K562 (cell line): ENCODE data around the gene RMND5B. TPM values are rescaled to one million over a fixed set of nuclear protein-coding genes. Genes with fewer than 3 reads are reported as not detected.

Experiments
- DDX20 ChIP-seq: fragments of 450-650 bp; IDR thresholded peaks from 2 replicates; pipeline ENCODE4 v1.6.1; 2016; ENCODE audit warnings: missing genetic modification characterization, low read depth, mild to moderate bottlenecking, missing compliant biosample characterization, moderate library complexity
- MEIS2 ChIP-seq: fragments of 450-650 bp; IDR thresholded peaks from 2 replicates; pipeline ENCODE4 v1.6.1; 2014; ENCODE audit warnings: mild to moderate bottlenecking; ENCODE audit not compliant: partially characterized antibody
- PML ChIP-seq: IDR thresholded peaks from 2 replicates; pipeline ENCODE4 v1.6.1; 2012; ENCODE audit warnings: low read length, inconsistent platforms
- PRMT5 ChIP-seq: sonication (generic); formaldehyde crosslinking; IDR thresholded peaks from 2 replicates; pipeline ENCODE4 v1.5.0; 2020; ENCODE audit warnings: missing genetic modification reagents
- RAD21 ChIP-seq, 2 experiments: fragments of 250-450 bp in 1 of 2; fragments of 450-650 bp in 1 of 2; sonication (Bioruptor Pico) in 1 of 2; formaldehyde crosslinking in 1 of 2; IDR thresholded peaks in 1 of 2; conservative IDR thresholded peaks in 1 of 2; 2 replicates each; pipeline versions ENCODE4 v1.4.0 to v1.8.0; 2020 to 2022; ENCODE audit warnings: mild to moderate bottlenecking in 2 of 2, moderate library complexity in 1 of 2
- SNRNP70 ChIP-seq: fragments of 200-400 bp; formaldehyde crosslinking; optimal IDR thresholded peaks from 2 replicates; pipeline ENCODE3; 2017; ENCODE audit warnings: low read depth, low read length
- STAG1 ChIP-seq: sonication (generic); formaldehyde crosslinking; IDR thresholded peaks from 2 replicates; pipeline ENCODE4 v1.5.0; 2020; ENCODE audit warnings: missing genetic modification reagents, borderline replicate concordance
- TEAD2 ChIP-seq: fragments of 450-650 bp; IDR thresholded peaks from 2 replicates; pipeline ENCODE4 v1.6.1; 2016; ENCODE audit warnings: missing genetic modification characterization, control low read depth, missing compliant biosample characterization
- ZBTB7A ChIP-seq: IDR thresholded peaks from 2 replicates; pipeline ENCODE4 v1.6.1; 2011; ENCODE audit warnings: low read depth, mild to moderate bottlenecking, low read length, moderate library complexity, borderline replicate concordance; ENCODE audit not compliant: control insufficient read depth
- ZNF583 ChIP-seq: fragments of 250-450 bp; sonication (Bioruptor Pico); IDR thresholded peaks from 2 replicates; pipeline ENCODE4 v1.4.0; 2020
- ZNF766 ChIP-seq: fragments of 200-800 bp; sonication (Bioruptor generic); conservative IDR thresholded peaks from 2 replicates; pipeline ENCODE4 v1.6.1; 2016; ENCODE audit warnings: missing genetic modification characterization, missing compliant biosample characterization
- polyA plus RNA-seq, 8 experiments: library from polyadenylated mRNA; depleted of rRNA in 4 of 8; stranded (reverse) in 5 of 8; unstranded in 3 of 8; fragments of >200 nt; fragmentation: Nextera tagmentation in 2 of 8; fragmentation: Illumina TruSeq in 1 of 8; extraction: Ambion mirVana in 2 of 8; extraction: Trizol in 1 of 8; gene quantifications; 2 replicates each; pipeline versions ENCODE4 v1.2.1 to v1.2.3, GENCODE V29; 2011 to 2014; ENCODE audit warnings: inconsistent platforms in 1 of 8, missing spikeins in 1 of 8
- total RNA-seq, 7 experiments: library from RNA; depleted of rRNA in 6 of 7; stranded (reverse); fragments of >200 nt in 6 of 7; fragmentation: Illumina TruSeq in 2 of 7; extraction: Trizol in 2 of 7; gene quantifications; 2 replicates each; pipeline versions ENCODE4 v1.2.1 to v1.2.3, GENCODE V29; 2011 to 2021; ENCODE audit warnings: low replicate concordance in 1 of 7
- TF ChIP-seq, protein P1 (sequence below): IDR thresholded peaks from 3 replicates; pipeline ENCODE4 v1.6.1; 2011; ENCODE audit warnings: borderline replicate concordance, mild to moderate bottlenecking, moderate library complexity; ENCODE audit not compliant: insufficient read length; ENCODE audit errors: extremely low read depth
- TF ChIP-seq, protein P2 (sequence below): fragments of 200-800 bp; sonication (Bioruptor generic); IDR thresholded peaks from 2 replicates; pipeline ENCODE4 v1.6.1; 2017; ENCODE audit warnings: missing genetic modification characterization, missing compliant biosample characterization
- TF ChIP-seq, protein P3 (sequence below): sonication (generic); formaldehyde crosslinking; IDR thresholded peaks from 2 replicates; pipeline ENCODE4 v1.8.0; 2022; ENCODE audit warnings: missing genetic modification reagents, mild to moderate bottlenecking, borderline replicate concordance
- TF ChIP-seq, protein P4 (sequence below): fragments of 450-650 bp; IDR thresholded peaks from 2 replicates; pipeline ENCODE4 v1.6.1; 2017; ENCODE audit warnings: antibody characterized with exemption
- TF ChIP-seq, protein P5 (sequence below): fragments of 450-650 bp; formaldehyde crosslinking; IDR thresholded peaks from 2 replicates; pipeline ENCODE4 v1.4.0; 2020; ENCODE audit warnings: mild to moderate bottlenecking
- TF ChIP-seq, protein P6 (sequence below): sonication (generic); formaldehyde crosslinking; IDR thresholded peaks from 2 replicates; pipeline ENCODE4 v1.8.0; 2023; ENCODE audit warnings: mild to moderate bottlenecking, missing genetic modification reagents

RMND5B gene
- total and polyA plus RNA-seq, 9 of the 15 experiments (the other 6 are each of a cell fraction or from before 2014, with no cell fraction given): 2.6 to 57.0 (median 28.3) TPM

DNA sequence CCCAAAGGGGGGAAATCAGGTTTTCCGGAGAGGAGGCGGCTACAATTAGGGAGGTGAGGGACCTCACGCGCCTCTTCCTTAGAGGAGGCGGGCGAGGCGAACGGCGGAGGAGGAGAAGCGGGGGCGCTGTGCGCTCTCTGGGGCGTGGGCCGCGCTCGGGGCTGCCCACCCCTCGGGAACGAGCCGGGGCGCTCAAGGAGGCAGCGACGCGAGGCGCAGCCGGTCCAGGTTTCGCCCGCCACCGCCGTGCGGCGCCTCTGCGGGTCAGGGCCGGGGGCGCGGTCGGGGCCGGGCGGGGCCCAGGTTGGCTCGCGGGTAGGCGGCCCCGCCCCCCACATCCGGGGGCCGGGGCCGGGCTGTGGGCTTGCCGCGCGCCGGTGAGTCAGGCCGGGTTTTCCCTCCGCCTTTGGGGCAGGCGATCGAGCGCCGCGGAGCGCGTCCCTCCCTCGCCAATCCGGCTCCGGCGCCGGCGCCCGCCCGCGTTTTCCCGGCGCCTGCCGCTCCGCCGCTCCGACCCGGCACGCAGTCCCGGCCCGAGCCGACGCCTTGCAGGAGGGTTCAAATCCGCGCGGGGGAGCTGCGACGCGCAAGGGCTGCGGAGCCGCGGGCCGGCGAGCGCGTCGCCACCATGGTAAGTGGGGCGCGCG is 17.6 kb upstream of the RMND5B start, which contains the start of gene N4BP3 (continued):
- TF ChIP-seq, protein P1, sequence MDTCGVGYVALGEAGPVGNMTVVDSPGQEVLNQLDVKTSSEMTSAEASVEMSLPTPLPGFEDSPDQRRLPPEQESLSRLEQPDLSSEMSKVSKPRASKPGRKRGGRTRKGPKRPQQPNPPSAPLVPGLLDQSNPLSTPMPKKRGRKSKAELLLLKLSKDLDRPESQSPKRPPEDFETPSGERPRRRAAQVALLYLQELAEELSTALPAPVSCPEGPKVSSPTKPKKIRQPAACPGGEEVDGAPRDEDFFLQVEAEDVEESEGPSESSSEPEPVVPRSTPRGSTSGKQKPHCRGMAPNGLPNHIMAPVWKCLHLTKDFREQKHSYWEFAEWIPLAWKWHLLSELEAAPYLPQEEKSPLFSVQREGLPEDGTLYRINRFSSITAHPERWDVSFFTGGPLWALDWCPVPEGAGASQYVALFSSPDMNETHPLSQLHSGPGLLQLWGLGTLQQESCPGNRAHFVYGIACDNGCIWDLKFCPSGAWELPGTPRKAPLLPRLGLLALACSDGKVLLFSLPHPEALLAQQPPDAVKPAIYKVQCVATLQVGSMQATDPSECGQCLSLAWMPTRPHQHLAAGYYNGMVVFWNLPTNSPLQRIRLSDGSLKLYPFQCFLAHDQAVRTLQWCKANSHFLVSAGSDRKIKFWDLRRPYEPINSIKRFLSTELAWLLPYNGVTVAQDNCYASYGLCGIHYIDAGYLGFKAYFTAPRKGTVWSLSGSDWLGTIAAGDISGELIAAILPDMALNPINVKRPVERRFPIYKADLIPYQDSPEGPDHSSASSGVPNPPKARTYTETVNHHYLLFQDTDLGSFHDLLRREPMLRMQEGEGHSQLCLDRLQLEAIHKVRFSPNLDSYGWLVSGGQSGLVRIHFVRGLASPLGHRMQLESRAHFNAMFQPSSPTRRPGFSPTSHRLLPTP: peak; percentile 17
- TF ChIP-seq, protein P2, sequence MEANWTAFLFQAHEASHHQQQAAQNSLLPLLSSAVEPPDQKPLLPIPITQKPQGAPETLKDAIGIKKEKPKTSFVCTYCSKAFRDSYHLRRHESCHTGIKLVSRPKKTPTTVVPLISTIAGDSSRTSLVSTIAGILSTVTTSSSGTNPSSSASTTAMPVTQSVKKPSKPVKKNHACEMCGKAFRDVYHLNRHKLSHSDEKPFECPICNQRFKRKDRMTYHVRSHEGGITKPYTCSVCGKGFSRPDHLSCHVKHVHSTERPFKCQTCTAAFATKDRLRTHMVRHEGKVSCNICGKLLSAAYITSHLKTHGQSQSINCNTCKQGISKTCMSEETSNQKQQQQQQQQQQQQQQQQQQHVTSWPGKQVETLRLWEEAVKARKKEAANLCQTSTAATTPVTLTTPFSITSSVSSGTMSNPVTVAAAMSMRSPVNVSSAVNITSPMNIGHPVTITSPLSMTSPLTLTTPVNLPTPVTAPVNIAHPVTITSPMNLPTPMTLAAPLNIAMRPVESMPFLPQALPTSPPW (CRISPR knock-in tag): peak; percentile 97
- TF ChIP-seq PRMT5 (CRISPR knock-in tag): no peak
- peak; percentile 82 for TF ChIP-seq ZNF766
- TF ChIP-seq, protein P3, sequence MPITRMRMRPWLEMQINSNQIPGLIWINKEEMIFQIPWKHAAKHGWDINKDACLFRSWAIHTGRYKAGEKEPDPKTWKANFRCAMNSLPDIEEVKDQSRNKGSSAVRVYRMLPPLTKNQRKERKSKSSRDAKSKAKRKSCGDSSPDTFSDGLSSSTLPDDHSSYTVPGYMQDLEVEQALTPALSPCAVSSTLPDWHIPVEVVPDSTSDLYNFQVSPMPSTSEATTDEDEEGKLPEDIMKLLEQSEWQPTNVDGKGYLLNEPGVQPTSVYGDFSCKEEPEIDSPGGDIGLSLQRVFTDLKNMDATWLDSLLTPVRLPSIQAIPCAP (CRISPR knock-in tag): no peak
- TF ChIP-seq SNRNP70: no peak
- TF ChIP-seq RAD21 (CRISPR knock-in tag; conservative IDR thresholded peaks at IDR 0.05 in 1 of 2, IDR thresholded peaks at IDR 0.05 in 1 of 2): peak in 1 of 2 experiments; percentile 18; a peak in 2 of 4 replicates
- TF ChIP-seq DDX20 (tag): no peak
- TF ChIP-seq, protein P4, sequence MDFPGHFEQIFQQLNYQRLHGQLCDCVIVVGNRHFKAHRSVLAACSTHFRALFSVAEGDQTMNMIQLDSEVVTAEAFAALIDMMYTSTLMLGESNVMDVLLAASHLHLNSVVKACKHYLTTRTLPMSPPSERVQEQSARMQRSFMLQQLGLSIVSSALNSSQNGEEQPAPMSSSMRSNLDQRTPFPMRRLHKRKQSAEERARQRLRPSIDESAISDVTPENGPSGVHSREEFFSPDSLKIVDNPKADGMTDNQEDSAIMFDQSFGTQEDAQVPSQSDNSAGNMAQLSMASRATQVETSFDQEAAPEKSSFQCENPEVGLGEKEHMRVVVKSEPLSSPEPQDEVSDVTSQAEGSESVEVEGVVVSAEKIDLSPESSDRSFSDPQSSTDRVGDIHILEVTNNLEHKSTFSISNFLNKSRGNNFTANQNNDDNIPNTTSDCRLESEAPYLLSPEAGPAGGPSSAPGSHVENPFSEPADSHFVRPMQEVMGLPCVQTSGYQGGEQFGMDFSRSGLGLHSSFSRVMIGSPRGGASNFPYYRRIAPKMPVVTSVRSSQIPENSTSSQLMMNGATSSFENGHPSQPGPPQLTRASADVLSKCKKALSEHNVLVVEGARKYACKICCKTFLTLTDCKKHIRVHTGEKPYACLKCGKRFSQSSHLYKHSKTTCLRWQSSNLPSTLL: no peak
- TF ChIP-seq, protein P5, sequence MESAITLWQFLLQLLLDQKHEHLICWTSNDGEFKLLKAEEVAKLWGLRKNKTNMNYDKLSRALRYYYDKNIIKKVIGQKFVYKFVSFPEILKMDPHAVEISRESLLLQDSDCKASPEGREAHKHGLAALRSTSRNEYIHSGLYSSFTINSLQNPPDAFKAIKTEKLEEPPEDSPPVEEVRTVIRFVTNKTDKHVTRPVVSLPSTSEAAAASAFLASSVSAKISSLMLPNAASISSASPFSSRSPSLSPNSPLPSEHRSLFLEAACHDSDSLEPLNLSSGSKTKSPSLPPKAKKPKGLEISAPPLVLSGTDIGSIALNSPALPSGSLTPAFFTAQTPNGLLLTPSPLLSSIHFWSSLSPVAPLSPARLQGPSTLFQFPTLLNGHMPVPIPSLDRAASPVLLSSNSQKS: no peak
- TF ChIP-seq, protein P6, sequence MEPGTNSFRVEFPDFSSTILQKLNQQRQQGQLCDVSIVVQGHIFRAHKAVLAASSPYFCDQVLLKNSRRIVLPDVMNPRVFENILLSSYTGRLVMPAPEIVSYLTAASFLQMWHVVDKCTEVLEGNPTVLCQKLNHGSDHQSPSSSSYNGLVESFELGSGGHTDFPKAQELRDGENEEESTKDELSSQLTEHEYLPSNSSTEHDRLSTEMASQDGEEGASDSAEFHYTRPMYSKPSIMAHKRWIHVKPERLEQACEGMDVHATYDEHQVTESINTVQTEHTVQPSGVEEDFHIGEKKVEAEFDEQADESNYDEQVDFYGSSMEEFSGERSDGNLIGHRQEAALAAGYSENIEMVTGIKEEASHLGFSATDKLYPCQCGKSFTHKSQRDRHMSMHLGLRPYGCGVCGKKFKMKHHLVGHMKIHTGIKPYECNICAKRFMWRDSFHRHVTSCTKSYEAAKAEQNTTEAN (CRISPR knock-in tag): no peak
- TF ChIP-seq PML: no peak
- TF ChIP-seq TEAD2 (tag): no peak
- no peak for TF ChIP-seq STAG1 (CRISPR knock-in tag)
- peak; percentile 26 for TF ChIP-seq MEIS2
- TF ChIP-seq ZBTB7A: peak; percentile 95; the same call in 1 of the 2 replicates
- no peak for TF ChIP-seq ZNF583 (CRISPR knock-in tag)
